Mesenchymal stem cell (in vitro differentiated cells and primary cell): ENCODE measurements around the gene EPO. TPM values are rescaled to one million over a fixed set of nuclear protein-coding genes. Genes with fewer than 3 reads are reported as not detected.
A peak's percentile ranks its signal among the peaks of the same experiment; 100 is the strongest.

Experiments used
- DNase-seq: peaks from one replicate; pipeline ENCODE4 v3.0.0-alpha.2; 2013
- H2AFZ ChIP-seq: one replicate; pipeline ENCODE4 v1.6.1; 2013; ENCODE audit warnings: low read depth, mild to moderate bottlenecking, control low read depth, inconsistent platforms, low read length, moderate library complexity
- H2AK5ac ChIP-seq: 2 replicates; pipeline ENCODE4 v1.6.1; 2013; ENCODE audit warnings: low read length, moderate library complexity, mild to moderate bottlenecking, inconsistent platforms; ENCODE audit not compliant: severe bottlenecking
- H2BK120ac ChIP-seq: one replicate; pipeline ENCODE4 v1.6.1; 2013; ENCODE audit warnings: low read depth, mild to moderate bottlenecking, inconsistent platforms, low read length, moderate library complexity
- H2BK12ac ChIP-seq, 2 experiments: one replicate each; pipeline ENCODE4 v1.6.1; 2013; ENCODE audit warnings: inconsistent platforms in 2 of 2, low read length in 2 of 2, mild to moderate bottlenecking in 2 of 2, moderate library complexity in 2 of 2, control low read depth in 1 of 2
- H2BK15ac ChIP-seq: one replicate; pipeline ENCODE4 v1.6.1; 2013; ENCODE audit warnings: mild to moderate bottlenecking, low read depth, inconsistent platforms; ENCODE audit not compliant: poor library complexity, severe bottlenecking
- H2BK5ac ChIP-seq: 2 replicates; pipeline ENCODE4 v1.6.1; 2013; ENCODE audit warnings: low read depth, mild to moderate bottlenecking, low read length, control low read depth, inconsistent platforms; ENCODE audit not compliant: poor library complexity, severe bottlenecking
- H3K14ac ChIP-seq, 2 experiments: one replicate each; pipeline ENCODE4 v1.6.1; 2013; ENCODE audit warnings: inconsistent platforms in 2 of 2, low read length in 2 of 2, control low read depth in 1 of 2, mild to moderate bottlenecking in 1 of 2, moderate library complexity in 1 of 2
- H3K18ac ChIP-seq, 2 experiments: one replicate each; pipeline ENCODE4 v1.6.1; 2013; ENCODE audit warnings: inconsistent platforms in 2 of 2, low read length in 2 of 2, control low read depth in 1 of 2, low read depth in 1 of 2, mild to moderate bottlenecking in 1 of 2
- H3K23ac ChIP-seq, 2 experiments: one replicate each; pipeline ENCODE4 v1.6.1; 2013; ENCODE audit warnings: inconsistent platforms in 2 of 2, low read length in 2 of 2, mild to moderate bottlenecking in 2 of 2, moderate library complexity in 2 of 2, control low read depth in 1 of 2
- H3K27ac ChIP-seq: 2 replicates; pipeline ENCODE4 v1.5.1; 2013; ENCODE audit warnings: mild to moderate bottlenecking, moderate library complexity, low read length, control low read depth, inconsistent platforms; ENCODE audit not compliant: poor library complexity, severe bottlenecking
- H3K27me3 ChIP-seq, 2 experiments: 2 replicates each; pipeline versions ENCODE4 v1.6.1 to v1.7.0; 2013; ENCODE audit warnings: low read length in 2 of 2, mild to moderate bottlenecking in 2 of 2, moderate library complexity in 2 of 2, control low read depth in 1 of 2, inconsistent platforms in 1 of 2; ENCODE audit not compliant: control insufficient read depth in 1 of 2, insufficient read depth in 1 of 2
- H3K36me3 ChIP-seq, 2 experiments: 2 replicates each; pipeline versions ENCODE4 v1.6.1 to v1.7.0; 2013; ENCODE audit warnings: low read length in 2 of 2, control low read depth in 1 of 2, inconsistent platforms in 1 of 2, low read depth in 1 of 2, mild to moderate bottlenecking in 1 of 2; ENCODE audit not compliant: insufficient read depth in 2 of 2, control insufficient read depth in 1 of 2
- H3K4ac ChIP-seq, 2 experiments: one replicate each; pipeline ENCODE4 v1.6.1; 2013; ENCODE audit warnings: inconsistent platforms in 2 of 2, low read length in 2 of 2, mild to moderate bottlenecking in 2 of 2, moderate library complexity in 2 of 2, control low read depth in 1 of 2, low read depth in 1 of 2
- H3K4me1 ChIP-seq: 2 replicates; pipeline ENCODE4 v1.6.1; 2013; ENCODE audit warnings: low read depth, low read length, control low read depth; ENCODE audit not compliant: control insufficient read depth, insufficient read depth
- H3K4me2 ChIP-seq: 2 replicates; pipeline ENCODE4 v1.6.1; 2013; ENCODE audit warnings: low read length, mild to moderate bottlenecking, inconsistent platforms; ENCODE audit not compliant: poor library complexity, severe bottlenecking
- H3K4me3 ChIP-seq, 2 experiments: 2 replicates each; pipeline versions ENCODE4 v1.5.1 to v1.7.0; 2013; ENCODE audit warnings: low read length in 2 of 2, mild to moderate bottlenecking in 2 of 2, control low read depth in 1 of 2, low read depth in 1 of 2; ENCODE audit not compliant: insufficient read depth in 1 of 2
- H3K79me1 ChIP-seq: replicated peaks from 2 replicates; pipeline ENCODE4 v1.6.1; 2013; ENCODE audit warnings: mild to moderate bottlenecking, control low read depth, low read length, inconsistent platforms; ENCODE audit not compliant: poor library complexity, severe bottlenecking
- H3K9ac ChIP-seq: 2 replicates; pipeline ENCODE4 v1.7.0; 2013; ENCODE audit warnings: mild to moderate bottlenecking, low read length, moderate library complexity
- H3K9me3 ChIP-seq: 2 replicates; pipeline ENCODE4 v1.7.0; 2013; ENCODE audit warnings: mild to moderate bottlenecking, low read length; ENCODE audit not compliant: control insufficient read depth
- H4K8ac ChIP-seq: one replicate; pipeline ENCODE4 v1.6.1; 2013; ENCODE audit warnings: inconsistent platforms, mild to moderate bottlenecking, low read length, moderate library complexity
- H4K91ac ChIP-seq: one replicate; pipeline ENCODE4 v1.6.1; 2013; ENCODE audit warnings: mild to moderate bottlenecking, low read length, inconsistent platforms
- WGBS: methylation state at CpG from one replicate; pipeline ENCODE4 v1.1.7; 2013; ENCODE audit warnings: mixed read lengths; 5-methylcytosine and 5-hydroxymethylcytosine counted together
- polyA plus RNA-seq, 2 experiments: library from polyadenylated mRNA; stranded (reverse); fragments of 200-250 nt; gene quantifications; one replicate each; pipeline ENCODE4 v1.2.3, GENCODE V29; 2013

Gene EPO
- 0.03 TPM for polyA plus RNA-seq (2013, experiment 1 of 2)
- polyA plus RNA-seq (2013, experiment 2 of 2) = 0.03 TPM

DNA sequence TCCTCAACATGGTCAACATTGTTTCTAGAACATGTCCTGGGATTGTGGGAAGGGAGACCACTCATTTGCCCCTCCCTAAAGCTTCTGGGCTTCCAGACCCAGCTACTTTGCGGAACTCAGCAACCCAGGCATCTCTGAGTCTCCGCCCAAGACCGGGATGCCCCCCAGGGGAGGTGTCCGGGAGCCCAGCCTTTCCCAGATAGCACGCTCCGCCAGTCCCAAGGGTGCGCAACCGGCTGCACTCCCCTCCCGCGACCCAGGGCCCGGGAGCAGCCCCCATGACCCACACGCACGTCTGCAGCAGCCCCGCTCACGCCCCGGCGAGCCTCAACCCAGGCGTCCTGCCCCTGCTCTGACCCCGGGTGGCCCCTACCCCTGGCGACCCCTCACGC is at the start of gene EPO:
Gene EPO (plus strand): TSS at position 190 of the 392 bp plus-strand sequence. CDS start 513 bp downstream, outside the sequence.
- peaks cover 8% of the 10 kb centered on the region for H3K4me1 ChIP-seq
- no peak within 1 kb of the TSS for H4K91ac ChIP-seq
- H3K18ac ChIP-seq = no peak within 1 kb of the TSS
- H3K36me3 ChIP-seq = peaks cover 0 to 3% of the 10 kb centered on the region in 2 experiments
- H3K14ac ChIP-seq = no peak within 1 kb of the TSS
- H3K4me3 ChIP-seq = peak within 1 kb of the TSS; percentile 9 to 62
- H2BK120ac ChIP-seq = no peak within 1 kb of the TSS
- no peak within 1 kb of the TSS for H4K8ac ChIP-seq
- no peak within 1 kb of the TSS for H2AFZ ChIP-seq
- no peak for DNase-seq
- no peak within 1 kb of the TSS for H2BK5ac ChIP-seq
- peak within 1 kb of the TSS in 1 of 2 experiments; percentile 79 for H3K23ac ChIP-seq
- H3K27me3 ChIP-seq = peaks cover 45 to 59% of the 10 kb centered on the region in 2 experiments
- no peak within 1 kb of the TSS for H2AK5ac ChIP-seq
- H2BK12ac ChIP-seq = no peak within 1 kb of the TSS
- H3K9me3 ChIP-seq = peaks cover 6% of the 10 kb centered on the region
- H3K79me1 ChIP-seq = no peaks in the 10 kb centered on the region
- H2BK15ac ChIP-seq = no peak within 1 kb of the TSS
- H3K9ac ChIP-seq = no peak within 1 kb of the TSS
- H3K4ac ChIP-seq = no peak within 1 kb of the TSS
- H3K4me2 ChIP-seq = peak within 1 kb of the TSS; percentile 6
- 12% methylated on average over 14 of the region's 21 CpGs for WGBS
- no peak within 1 kb of the TSS for H3K27ac ChIP-seq

DNA sequence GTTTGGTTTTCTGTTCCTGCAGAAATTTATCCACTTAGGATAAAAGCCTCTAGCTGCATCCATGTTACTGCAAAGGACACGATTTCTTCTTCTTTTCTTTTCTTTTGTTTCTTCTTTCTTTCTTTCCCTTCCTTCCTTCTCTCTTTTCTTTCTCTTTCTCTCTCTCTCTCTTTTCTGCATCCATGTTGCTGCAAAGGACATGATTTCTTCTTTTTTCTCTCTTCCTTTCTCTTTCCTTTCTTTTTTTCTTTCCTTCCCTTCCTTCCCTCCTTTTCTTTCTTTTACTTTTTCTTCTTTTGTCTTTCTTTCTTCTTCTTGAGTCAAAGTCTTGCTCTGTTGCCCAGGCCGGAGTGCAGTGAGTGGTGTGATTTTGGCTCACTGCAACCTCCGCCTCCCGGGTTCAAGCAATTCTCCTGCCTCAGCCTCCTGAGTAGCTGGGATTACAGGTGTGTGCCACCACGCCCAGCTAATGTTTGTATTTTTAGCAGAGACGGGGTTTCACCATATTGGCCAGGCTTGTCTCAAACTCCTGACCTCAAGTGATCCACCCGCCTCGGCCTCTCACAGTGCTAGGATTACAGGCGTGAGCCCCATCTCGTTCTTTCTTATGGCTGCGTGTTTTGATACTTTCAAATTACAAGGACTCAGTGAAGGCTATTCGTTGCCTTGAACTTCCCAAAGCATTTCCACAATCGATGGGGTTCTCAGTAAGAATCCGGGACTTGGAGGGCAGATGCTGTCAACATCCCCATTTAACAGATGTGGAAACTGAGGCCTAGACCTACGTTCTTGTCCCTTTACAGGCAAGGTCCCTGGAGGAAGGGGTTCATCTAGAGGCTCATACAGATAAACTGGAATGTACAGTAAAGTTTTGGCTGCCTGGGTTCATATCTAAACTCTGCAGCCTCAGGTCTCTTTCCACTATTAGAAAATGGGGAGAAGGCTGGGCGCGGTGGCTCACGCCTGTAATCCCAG is 48.6 kb upstream of the EPO start:
- DNase-seq = no peak
- Histone ChIP-seq H3K4me1 (peaks cover 8% of the 10 kb centered on the region), H2AK5ac (no peak overlapping the region), H2AFZ (no peak overlapping the region), H2BK5ac (no peak overlapping the region), H3K36me3 (peaks cover 3 to 4% of the 10 kb centered on the region in 2 experiments), H3K18ac (no peak overlapping the region), H3K4me3 (no peak overlapping the region), H3K9me3 (no peaks in the 10 kb centered on the region), H2BK12ac (no peak overlapping the region), H3K27me3 (no peaks in the 10 kb centered on the region), H2BK15ac (no peak overlapping the region), H3K23ac (no peak overlapping the region), H4K8ac (no peak overlapping the region), H3K27ac (no peak overlapping the region), H4K91ac (no peak overlapping the region), H3K9ac (no peak overlapping the region), H2BK120ac (no peak overlapping the region), H3K4me2 (no peak overlapping the region), H3K14ac (no peak overlapping the region), H3K4ac (no peak overlapping the region), H3K79me1 (no peaks in the 10 kb centered on the region)
- 91% methylated on average over 18 of the region's 18 CpGs for WGBS

DNA sequence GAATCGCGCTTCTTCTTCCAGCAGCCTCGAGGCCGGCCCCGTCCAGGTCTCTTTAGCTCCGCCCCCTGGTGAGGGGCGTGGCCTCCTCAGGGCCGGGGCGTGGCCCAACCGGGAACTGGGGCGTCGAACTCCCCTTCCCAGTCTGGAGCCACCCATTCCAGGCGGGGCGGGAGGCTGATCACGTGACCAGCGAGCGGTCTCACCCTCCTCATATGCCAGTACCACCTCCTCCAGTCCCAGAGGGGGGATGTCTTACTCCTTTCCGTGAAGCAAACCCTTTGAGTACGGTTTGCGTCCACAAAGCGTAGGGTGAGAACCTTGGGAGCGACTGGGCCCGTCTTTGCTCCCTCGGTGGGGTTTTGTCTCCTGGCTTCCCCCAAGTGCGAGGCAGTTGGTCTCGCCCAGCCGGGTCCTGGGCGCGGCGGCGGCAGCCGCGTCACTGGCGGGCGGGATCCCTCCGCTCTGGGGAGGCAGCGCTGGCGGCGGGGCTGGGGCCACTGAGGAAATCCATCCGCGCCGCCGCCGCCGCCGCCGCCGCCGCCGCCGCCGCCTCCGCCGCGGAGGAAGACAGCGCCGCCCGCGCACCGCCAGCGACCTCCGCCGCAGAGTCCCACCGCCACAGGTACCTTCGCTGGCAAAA is 46.8 kb upstream of the EPO start, which contains the start of gene GNB2:
Gene GNB2 (plus strand): TSS at position 439 of the 640 bp plus-strand sequence. CDS start 2,526 bp downstream, outside the sequence.
- H2BK5ac ChIP-seq = peak within 1 kb of the TSS; percentile 98
- no peak within 1 kb of the TSS for H2AFZ ChIP-seq
- H2BK12ac ChIP-seq = peak within 1 kb of the TSS; percentile 75 to 83
- no peak within 1 kb of the TSS for H2AK5ac ChIP-seq
- peaks cover 10% of the 10 kb centered on the region for H3K4me1 ChIP-seq
- H3K27ac ChIP-seq = peak within 1 kb of the TSS; percentile 99
- H2BK120ac ChIP-seq = peak within 1 kb of the TSS; percentile 96
- H2BK15ac ChIP-seq = peak within 1 kb of the TSS; percentile 60
- H3K14ac ChIP-seq = peak within 1 kb of the TSS; percentile 82 to 95
- no peaks in the 10 kb centered on the region for H3K27me3 ChIP-seq
- H4K8ac ChIP-seq = peak within 1 kb of the TSS; percentile 99
- peak within 1 kb of the TSS; percentile 85 to 97 for H3K18ac ChIP-seq
- no peaks in the 10 kb centered on the region for H3K9me3 ChIP-seq
- peak within 1 kb of the TSS in 1 of 2 experiments; percentile 85 for H3K23ac ChIP-seq
- WGBS = under 1% methylated on average over 38 of the region's 65 CpGs
- peak within 1 kb of the TSS; percentile 98 for H4K91ac ChIP-seq
- peak; percentile 99 for DNase-seq
- peak within 1 kb of the TSS; percentile 88 for H3K4me2 ChIP-seq
- H3K36me3 ChIP-seq = peaks cover 21 to 22% of the 10 kb centered on the region in 2 experiments
- peak within 1 kb of the TSS; percentile 82 to 89 for H3K4me3 ChIP-seq
- peak within 1 kb of the TSS; percentile 99 for H3K9ac ChIP-seq
- peak within 1 kb of the TSS; percentile 95 to 98 for H3K4ac ChIP-seq
- peaks cover 8% of the 10 kb centered on the region for H3K79me1 ChIP-seq
